ENCODE measurements around the gene GABARAP.

Gene GABARAP

GRCh38 chr17:7242717-7243452 lies 636 bp upstream of the GABARAP start:
- Histone ChIP-seq H3K4me1 (ENCODE audit: low read depth, poor library complexity, severe bottlenecking) (no peaks in the 10 kb centered on the region), H3K9ac (peak overlapping the region; percentile 39; the same call in 1 of the 2 replicates), H3K4me2 (no peak overlapping the region), H3K79me2 (ENCODE audit: insufficient read depth, low read depth) (no peaks in the 10 kb centered on the region), H3K36me3 (ENCODE audit: insufficient read depth) (no peaks in the 10 kb centered on the region), H3K27me3 (ENCODE audit: insufficient read depth, low read depth) (no peaks in the 10 kb centered on the region), H4K20me1 (ENCODE audit: insufficient read depth) (no peaks in the 10 kb centered on the region), H3K27ac (peak overlapping the region; percentile 39), H2AFZ (ENCODE audit: low read depth) (peak overlapping the region; percentile 34; the same call in 1 of the 2 replicates), H3K4me3 (IDR thresholded peaks at IDR 0.05; ENCODE audit: insufficient read depth, low read depth, low read length) (no peak overlapping the region)
- TF ChIP-seq, protein P1, sequence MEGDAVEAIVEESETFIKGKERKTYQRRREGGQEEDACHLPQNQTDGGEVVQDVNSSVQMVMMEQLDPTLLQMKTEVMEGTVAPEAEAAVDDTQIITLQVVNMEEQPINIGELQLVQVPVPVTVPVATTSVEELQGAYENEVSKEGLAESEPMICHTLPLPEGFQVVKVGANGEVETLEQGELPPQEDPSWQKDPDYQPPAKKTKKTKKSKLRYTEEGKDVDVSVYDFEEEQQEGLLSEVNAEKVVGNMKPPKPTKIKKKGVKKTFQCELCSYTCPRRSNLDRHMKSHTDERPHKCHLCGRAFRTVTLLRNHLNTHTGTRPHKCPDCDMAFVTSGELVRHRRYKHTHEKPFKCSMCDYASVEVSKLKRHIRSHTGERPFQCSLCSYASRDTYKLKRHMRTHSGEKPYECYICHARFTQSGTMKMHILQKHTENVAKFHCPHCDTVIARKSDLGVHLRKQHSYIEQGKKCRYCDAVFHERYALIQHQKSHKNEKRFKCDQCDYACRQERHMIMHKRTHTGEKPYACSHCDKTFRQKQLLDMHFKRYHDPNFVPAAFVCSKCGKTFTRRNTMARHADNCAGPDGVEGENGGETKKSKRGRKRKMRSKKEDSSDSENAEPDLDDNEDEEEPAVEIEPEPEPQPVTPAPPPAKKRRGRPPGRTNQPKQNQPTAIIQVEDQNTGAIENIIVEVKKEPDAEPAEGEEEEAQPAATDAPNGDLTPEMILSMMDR (conservative IDR thresholded peaks at IDR 0.05; ENCODE audit: low read depth, low read length), result no peak

DNA sequence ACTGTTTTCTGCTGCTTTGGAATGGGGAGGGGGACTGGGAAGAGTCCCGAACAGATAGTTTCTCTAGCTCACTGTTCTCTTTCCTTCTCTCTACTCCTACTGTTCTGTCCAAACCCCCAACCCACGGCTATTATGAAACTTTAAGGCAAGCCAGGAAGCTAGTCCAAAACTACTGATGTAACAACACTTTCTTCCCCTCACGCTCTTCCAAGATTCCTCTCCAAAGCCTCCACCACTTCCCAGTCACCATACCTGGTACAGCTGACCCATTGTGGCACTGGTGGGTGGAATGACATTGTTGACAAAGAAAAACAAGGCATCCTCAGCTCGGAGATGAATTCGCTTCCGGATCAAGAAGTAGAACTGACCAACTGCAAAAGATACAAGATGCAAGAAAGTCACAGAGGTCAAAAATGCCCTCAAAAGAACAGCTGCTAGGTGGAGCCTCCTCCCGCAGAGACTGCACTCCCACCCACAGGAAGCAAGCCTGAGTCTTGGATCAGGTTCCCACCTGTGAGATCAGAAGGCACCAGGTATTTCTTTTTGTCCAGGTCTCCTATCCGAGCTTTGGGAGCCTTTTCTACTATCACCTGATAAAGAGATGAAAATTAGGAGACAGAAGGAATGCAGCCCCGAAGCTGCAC lies 1.0 kb downstream of the GABARAP start:
- Histone ChIP-seq H3K9ac (peak overlapping the region; percentile 37; the same call in 1 of the 2 replicates), H2AFZ (ENCODE audit: low read depth) (no peak overlapping the region), H3K36me3 (ENCODE audit: insufficient read depth) (no peaks in the 10 kb centered on the region), H3K79me2 (ENCODE audit: insufficient read depth, low read depth) (no peaks in the 10 kb centered on the region), H4K20me1 (ENCODE audit: insufficient read depth) (no peaks in the 10 kb centered on the region), H3K4me2 (peak overlapping the region; percentile 45; the same call in 1 of the 2 replicates), H3K27ac (peak overlapping the region; percentile 22; the same call in 1 of the 2 replicates), H3K4me1 (ENCODE audit: low read depth, poor library complexity, severe bottlenecking) (no peaks in the 10 kb centered on the region), H3K4me3 (IDR thresholded peaks at IDR 0.05; ENCODE audit: insufficient read depth, low read depth, low read length) (no peak overlapping the region), H3K27me3 (ENCODE audit: insufficient read depth, low read depth) (no peaks in the 10 kb centered on the region)
- TF ChIP-seq, protein P1 (conservative IDR thresholded peaks at IDR 0.05; ENCODE audit: low read depth, low read length), result no peak

DNA sequence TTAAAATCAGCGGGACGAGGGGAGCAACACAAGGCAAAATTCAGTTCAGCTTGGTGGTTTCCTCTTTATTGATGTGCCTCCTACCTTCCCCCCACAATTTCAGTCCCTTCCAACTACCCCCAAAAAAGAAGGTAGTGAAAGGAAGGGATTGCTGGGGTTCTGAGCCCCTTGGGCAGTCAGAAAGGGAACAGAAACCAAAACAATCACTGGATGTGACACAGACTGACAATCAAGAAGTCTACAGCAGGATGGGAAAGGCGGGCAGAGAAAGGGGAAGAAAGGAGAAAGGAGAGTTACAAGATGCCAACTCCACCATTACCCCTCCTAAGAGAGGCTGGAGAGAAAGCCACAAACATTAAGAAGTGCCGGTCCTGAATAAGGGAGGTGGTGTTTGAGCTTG lies 1.9 kb downstream of the GABARAP start:
- Histone ChIP-seq H3K4me1 (ENCODE audit: low read depth, poor library complexity, severe bottlenecking) (no peaks in the 10 kb centered on the region), H3K27me3 (ENCODE audit: insufficient read depth, low read depth) (no peaks in the 10 kb centered on the region), H3K79me2 (ENCODE audit: insufficient read depth, low read depth) (no peaks in the 10 kb centered on the region), H3K4me2 (no peak overlapping the region), H2AFZ (ENCODE audit: low read depth) (no peak overlapping the region), H3K27ac (no peak overlapping the region), H3K36me3 (ENCODE audit: insufficient read depth) (no peaks in the 10 kb centered on the region), H3K9ac (no peak overlapping the region), H4K20me1 (ENCODE audit: insufficient read depth) (no peaks in the 10 kb centered on the region), H3K4me3 (IDR thresholded peaks at IDR 0.05; ENCODE audit: insufficient read depth, low read depth, low read length) (no peak overlapping the region)
- TF ChIP-seq, protein P1 (conservative IDR thresholded peaks at IDR 0.05; ENCODE audit: low read depth, low read length), result no peak

DNA sequence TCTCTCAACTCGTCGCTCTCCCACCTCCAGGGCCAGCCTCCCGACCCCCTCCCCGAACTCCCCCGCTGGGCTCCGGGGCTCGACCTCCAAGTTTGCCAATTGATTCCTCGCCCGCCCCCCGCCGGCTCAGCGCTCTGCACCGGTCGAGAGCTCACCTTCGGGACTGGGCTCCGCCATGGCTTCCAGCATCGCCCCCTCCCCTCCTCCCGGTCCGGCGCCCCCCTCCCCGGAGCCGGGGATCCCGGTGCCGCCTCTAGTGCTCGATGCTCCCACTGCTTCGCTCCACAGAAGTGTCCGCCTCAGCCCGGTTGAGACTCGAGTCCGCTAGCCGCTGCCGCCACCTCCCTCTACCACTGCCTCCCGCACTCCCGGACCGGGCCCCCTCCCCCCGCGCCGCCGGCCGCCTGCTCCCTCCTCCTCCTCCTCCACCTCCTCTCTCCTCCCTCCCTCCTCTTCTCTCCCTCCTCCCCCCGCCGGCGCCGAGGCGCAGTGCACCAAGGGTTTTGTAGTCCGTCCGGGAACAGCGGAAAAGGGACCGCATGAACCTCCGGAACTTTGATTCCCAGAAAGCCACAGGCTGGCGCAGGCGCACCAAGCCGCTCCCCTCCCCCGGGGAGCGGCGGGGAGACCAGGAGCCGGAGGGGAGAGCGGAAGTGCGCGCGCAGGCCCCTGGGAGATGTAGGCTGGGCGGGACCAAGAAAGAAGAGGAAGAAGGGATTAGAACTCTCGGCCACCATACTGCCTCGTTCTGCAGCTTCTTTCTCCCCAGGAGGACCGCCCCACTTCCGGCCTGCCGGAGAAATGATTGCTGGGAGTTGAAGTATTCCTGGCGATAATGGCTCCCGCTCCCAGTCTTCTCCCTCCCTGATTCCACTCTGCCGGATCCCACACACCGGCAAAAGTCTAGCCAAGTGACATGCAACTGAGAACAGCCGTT lies 2.9 kb downstream of the GABARAP start, which contains the start of gene PHF23:
Gene PHF23, minus strand, starts transcription at position 367 of the 937 bp plus-strand sequence. Its CDS starts 178 bp downstream, at position 189.
- no peaks in the 10 kb centered on the region for H3K79me2 ChIP-seq (ENCODE audit: insufficient read depth, low read depth)
- no peak within 1 kb of the TSS for H2AFZ ChIP-seq (ENCODE audit: low read depth)
- H3K27ac ChIP-seq, result peak within 1 kb of the TSS; percentile 40
- H3K4me3 ChIP-seq (IDR thresholded peaks at IDR 0.05; ENCODE audit: insufficient read depth, low read depth, low read length), result no peak within 1 kb of the TSS
- H3K4me1 ChIP-seq (ENCODE audit: low read depth, poor library complexity, severe bottlenecking), result no peaks in the 10 kb centered on the region
- no peaks in the 10 kb centered on the region for H4K20me1 ChIP-seq (ENCODE audit: insufficient read depth)
- peak within 1 kb of the TSS; percentile 42; the same call in 1 of the 2 replicates for H3K4me2 ChIP-seq
- H3K27me3 ChIP-seq (ENCODE audit: insufficient read depth, low read depth), result no peaks in the 10 kb centered on the region
- TF ChIP-seq, protein P1 (conservative IDR thresholded peaks at IDR 0.05; ENCODE audit: low read depth, low read length), result no peak
- no peaks in the 10 kb centered on the region for H3K36me3 ChIP-seq (ENCODE audit: insufficient read depth)
- H3K9ac ChIP-seq, result peak within 1 kb of the TSS; percentile 59; the same call in 1 of the 2 replicates
